GM19372 (cell line): ENCODE results near the gene ADAMTS17.

ENCODE experiments used
- ATAC-seq: cut with Tn5 transposase; IDR thresholded peaks from one replicate; pipeline ENCODE4 v1.9.1; 2021; ENCODE audit warnings: mild to moderate bottlenecking, low read depth, moderate library complexity; ENCODE audit not compliant: unreplicated experiment

Gene ADAMTS17

DNA sequence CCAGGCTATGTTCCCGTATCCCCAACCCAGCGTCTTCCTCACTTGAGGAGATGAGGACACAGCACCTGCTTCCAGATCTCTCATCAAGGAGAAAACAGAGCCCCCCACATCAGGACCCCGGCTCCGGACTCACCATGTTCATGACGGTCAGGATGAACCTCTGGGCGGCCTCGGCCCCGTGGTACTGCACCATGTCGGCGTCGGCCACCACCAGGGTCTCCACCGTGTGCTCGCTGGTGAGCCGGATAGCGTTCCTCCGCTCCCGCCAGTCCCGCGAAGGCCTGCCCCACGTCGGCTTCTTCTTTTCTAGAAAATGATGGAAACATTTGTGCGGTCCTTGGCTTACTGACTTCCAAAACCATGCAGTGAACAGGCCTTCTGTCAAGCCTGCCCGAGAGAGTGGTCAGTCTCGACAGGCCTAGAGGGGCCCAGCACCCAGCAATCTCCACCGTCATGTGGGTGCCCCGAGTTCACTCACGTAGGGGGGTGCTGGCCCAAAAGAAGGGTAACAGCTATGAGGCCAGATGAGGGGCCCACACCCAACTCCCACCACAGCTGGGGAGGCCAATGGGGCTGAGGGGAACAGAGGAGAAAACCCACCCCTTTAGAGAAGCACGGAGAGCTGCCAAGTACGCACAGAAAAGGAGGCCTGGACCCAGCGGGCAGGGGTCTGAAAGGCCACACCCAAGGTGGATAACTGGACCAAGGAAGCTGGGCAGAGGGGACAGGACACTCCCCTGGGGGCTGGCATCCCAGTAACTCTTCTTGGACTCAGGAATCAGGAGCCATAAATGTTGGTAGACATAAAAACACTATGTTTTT lies 60.5 kb downstream of the ADAMTS17 start:
- ATAC-seq, result no peak

DNA sequence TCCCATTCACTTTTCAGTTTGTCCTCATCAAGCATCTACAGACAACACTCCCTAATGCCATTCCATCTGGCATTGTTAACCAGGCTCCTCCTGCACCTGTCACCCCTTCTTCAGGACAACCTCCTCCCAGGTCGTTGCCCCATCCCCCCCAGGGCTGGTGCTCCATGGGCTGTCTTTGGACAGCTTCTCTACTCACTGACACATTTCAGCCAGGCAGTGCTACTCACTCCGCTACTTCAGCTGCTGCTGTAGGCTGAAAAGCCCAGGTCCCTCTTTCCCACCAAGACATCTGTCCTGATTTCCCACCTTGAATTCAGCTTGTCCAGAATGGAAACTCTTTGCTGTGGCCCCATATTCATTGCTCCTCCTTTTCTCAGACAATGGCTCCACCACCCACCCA lies 61.9 kb downstream of the ADAMTS17 start:
- no peak for ATAC-seq

DNA sequence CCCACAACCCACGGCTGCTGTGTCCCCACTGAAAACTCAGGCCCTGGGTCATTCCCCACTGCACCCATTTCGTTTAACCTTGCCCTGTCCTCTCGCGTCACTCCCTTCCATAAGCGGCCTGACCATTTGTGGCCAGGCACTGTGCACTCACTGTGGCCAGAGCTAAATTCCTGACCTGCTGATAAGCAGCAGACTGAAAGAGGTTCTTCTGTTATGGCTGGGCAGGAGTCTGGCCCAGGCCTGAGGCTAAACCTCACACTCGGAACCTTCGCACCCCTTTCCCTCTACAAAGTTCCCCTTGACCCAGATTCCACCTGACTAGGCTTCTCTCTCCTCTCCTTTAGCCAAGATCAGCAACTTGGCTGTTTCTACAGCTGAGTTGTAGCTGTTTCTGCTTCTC lies 62.3 kb downstream of the ADAMTS17 start:
- ATAC-seq, result no peak

DNA sequence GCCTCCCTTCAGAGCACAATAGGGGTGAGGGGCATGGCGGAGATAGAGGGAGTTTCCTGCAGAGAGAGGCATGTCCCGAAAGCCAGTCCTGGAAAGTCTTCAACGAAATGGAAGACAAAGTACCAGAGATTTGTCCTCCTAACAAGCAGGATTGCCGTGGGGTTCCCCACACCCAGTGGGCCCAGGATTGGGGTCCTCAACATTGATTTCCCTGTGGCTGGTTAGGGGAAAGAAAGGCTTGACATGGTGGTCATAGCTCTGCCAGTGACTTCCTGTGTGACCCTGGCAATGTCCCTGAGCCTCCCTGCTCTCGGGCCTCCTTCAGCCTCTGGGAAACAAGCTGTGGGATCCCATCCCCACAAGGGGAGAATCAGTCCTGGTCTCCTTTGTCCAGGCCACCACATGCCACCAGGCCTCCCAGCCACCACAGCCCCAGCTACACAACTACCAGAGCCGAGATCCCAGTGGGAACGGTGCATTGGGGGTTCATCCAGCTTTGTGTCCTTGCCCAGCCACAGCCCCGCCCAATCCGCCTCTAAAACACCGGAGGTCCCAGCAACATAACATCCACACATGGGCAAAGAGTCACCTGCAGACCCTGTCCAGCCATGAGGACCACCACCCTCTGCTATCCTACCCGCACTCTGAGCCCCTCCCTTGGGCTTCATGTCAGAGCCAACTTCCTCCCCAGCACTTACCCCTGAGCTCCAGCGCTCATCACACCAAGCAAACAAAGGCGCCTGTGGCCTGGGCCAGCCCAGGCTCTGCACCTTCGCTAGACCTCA lies 63.0 kb downstream of the ADAMTS17 start:
- no peak for ATAC-seq

DNA sequence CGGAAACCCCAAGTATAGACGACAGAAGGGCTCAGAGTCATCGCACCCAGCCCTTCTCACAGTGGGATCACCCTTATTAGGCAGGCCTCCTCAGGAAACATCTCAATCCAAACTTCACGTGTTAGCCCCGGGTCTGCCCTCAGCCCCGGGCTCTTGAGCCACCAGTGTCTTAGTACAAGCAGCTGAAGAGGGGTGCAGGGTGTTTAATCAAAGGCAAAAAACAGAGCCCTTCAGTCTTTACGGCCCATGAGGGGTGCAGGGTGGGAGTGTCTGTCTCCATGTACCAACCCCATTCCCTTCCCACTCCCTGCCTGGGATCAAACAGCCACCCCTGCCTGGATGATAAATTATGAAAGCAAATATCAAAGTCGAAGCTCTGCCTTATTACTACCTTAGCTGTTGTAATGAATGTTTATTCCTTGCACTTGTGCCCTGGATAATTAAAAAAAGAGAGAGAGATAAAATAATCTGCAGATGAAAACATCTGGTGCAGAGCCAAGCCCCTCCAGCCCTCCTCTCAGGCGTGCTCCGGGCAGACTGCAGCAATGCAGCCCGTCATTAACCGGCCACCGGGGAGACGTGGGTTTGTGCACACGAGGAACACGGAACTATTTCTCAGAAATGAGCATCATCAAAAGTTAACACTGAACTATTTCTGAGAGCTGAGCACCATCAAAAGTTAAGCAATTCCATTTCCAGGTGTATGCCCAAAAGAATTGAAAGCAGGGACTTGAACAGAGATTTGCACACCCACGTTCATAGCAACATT lies 64.5 kb downstream of the ADAMTS17 start:
- no peak for ATAC-seq

DNA sequence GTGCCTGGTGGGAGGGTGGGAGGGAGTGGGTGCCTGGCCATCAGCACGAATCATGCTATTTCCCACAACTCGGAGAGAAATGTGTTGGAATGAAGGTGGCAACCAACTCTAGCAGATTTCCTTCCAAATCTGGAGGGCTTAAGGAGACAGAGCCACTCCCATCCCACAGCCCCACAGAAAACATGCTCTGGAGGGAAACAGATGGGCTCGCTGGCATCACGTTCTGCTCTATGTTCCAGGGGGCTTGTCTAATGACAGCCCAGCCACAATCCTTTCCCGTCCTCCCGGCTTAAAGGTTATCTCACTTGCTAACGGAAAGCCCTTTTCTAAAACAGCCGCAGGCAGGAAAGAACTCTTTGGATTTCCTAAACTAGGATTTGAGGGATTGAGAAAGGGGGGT lies 65.3 kb downstream of the ADAMTS17 start:
- ATAC-seq, result no peak

DNA sequence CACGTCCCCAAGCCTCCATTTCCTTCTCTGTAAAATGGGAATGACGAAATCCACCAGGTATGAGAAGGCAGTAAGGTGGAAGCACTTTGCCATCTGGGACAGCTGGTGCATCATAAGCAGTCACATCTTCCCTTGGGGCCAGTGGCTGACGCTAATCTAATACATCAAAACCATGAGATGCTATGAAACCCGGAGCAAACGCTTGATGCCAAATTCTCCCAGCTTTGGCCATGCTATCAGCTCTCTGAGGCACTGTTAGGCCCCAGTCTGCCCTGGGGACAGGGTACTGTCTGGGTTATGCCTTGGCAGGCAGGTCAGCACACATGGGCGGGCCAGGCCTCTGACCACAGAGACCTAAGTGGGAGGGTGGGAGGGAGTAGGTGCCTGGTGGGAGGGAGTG lies 66.1 kb downstream of the ADAMTS17 start:
- ATAC-seq, result no peak

DNA sequence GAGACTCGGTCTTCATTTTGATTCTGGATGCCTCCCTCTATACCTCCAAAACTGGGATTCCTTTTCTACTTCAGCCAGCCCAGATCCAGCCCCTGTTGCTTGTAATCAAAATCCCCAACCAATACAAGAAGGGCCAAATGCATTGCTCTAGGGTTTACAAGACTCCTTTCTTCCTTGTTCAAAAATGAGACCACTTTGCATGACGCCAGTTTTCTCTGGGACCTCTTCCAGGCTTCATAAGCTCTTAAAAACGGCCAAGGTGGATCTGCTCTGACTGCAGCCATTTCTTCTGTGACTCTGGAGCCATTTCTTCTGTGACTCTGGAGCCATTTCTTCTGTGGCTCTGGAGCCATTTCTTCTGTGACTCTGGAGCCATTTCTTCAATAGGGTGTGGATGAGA lies 71.9 kb downstream of the ADAMTS17 start:
- ATAC-seq, result no peak

DNA sequence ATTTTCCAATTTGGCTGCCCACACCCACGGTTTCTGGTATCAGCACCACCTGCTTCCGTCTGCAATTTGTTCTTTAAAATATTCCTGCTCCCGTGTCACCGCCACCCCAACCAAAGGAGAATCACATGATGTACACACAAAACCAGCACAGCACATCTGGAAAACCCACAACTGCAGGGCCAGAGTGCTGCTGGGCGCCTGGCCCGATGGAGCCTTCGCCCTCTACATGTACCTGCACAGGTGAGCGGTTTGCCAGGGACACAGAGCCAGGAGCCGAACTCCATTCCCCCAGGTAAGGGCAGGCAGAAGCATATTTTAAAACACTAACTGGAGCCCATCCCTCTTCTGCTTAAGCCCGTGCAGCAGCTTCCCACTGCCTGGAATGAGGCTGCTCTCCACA lies 75.6 kb downstream of the ADAMTS17 start:
- no peak for ATAC-seq

DNA sequence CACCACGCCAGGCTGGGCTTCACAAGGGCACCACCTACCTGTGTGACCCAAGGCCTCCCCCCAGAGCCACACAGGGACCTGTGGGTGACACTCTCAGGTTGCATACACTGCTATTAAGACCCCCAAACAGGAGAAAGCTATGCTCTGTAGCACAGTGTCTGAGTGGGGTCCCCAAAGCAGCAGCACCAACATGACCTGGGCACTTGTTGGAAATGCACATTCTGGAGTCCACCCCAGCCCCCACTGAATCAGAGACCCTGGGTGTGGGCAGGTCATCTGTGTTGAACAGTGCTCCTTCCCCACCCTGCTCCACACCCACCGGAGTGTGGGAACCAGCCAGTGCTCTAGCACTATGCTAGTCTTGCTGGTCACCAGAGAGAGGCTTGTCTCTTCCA lies 76.1 kb downstream of the ADAMTS17 start:
- ATAC-seq, result no peak

DNA sequence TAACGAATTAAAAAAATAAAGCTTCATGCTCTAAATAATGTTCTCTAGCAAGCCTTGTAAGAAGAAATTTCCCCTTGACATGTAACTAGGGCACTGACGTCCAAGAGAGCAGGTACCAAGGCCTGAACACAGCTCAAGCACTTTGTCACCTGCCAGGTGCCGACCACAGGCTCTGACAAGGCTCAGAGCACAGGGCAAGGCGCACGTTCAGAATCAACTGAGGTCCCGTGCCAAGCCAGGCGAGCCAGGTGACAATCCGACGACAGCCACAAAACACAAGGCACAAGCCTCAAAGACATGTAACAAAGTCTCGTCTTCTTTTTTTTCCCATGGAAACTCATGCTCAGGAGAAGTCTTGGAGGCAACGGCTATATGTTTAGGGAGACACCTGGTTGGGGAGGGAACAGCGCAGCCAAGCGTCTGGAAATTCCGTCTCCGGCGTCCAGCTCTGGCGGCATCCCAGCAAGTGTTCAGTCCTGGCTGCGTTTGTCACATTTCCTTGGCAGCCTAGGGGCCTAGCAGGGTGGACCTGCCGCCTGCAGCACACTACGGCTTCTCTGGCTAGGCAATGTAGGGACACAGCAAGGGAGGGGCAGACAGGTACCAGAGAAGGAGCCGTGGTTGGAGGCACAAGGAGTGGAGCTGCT lies 76.7 kb downstream of the ADAMTS17 start:
- ATAC-seq, result no peak

DNA sequence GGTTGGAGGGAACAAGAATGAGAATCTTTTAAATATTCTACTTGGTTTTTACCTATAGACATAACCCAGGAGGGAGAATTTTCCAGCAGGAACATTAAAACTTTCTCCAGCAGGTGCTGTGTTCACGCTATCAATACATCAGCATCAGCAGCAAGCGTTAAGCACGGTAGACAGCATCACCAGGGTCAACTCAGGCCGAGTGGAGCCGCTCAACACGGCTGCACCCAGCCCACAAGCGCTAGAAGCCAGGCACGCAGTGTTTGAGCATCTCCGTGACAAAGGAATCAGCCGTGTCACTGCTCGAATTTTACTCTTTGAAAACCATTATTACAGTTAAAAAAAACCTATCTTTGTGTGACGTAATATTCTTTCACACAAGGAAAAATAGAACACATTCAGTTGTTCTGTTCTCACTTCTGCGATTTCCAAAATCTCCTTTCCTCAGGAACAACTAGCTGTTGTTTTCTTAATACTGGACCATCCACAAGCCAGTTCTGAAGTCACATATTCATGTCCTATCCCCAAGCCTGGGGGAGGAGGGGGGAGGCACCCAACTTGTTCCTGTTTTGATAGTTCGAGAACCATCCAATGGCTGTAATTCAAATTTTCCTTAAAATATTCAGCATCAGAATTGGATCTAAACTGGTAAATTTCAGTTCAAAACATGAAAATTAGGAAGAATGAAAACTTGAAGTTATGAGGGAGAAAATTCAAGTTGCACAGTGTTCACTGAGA lies 77.9 kb downstream of the ADAMTS17 start:
- no peak for ATAC-seq

DNA sequence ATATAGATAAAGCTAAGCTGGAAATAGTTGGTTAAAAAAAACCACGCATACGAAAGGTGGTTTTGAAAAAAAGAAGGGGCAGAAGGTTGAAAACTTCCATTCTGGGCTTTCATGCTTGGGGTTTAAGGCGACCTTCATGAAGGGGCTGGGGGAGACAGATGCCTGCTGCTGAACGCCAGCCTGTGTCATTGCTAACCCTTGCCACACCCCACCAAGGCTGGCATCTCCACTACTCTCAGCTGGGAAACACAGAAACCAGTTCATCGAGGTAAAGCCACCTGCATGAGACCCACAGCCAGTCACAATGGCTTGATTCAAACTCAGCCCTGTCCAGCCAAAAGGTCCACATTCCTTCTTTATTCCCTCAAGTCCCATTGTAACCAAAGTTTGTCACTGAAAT lies 78.7 kb downstream of the ADAMTS17 start:
- no peak for ATAC-seq

DNA sequence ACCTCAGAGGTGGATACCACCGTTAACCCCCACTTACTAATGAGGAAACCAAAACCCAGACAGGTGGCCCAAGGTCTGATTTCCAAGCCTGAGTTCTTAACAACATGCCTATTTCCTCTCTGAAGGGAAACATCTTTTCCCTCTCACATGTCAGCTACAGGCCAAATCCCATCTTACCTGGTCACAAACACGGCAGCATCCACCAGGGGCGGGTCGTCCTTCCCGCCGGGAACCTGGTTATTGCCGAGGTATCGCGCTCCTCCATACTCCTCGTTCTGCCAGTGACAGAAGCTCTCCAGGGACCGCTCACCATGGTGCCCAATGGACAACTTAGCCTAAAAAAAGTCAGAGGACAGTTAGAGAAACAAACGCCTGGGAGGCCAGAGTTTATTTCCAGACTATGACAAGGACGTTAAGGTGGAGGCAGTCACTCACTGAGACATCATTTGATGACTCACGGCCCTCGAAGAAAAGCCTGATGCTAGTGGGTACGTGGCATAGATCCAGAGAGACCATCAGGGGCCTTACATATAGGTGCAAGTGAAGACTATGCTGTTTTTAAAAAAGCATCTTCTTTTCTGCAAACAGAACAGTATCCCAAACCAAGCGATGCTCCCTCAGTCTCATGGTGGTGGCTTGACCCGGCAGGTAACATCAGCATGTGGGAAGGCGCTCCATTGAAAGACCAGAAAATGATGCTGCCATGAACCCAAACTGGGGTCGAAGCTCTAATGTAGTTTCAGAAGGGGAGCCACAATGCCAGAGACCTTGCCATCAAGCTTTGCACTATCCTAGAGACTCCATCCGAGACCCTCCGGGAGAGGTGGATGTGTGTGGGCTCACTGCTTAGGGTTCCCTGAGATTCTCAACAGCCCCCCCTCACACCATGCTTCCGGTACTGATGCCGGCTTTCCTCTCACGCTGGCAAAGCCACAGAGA lies 80.2 kb downstream of the ADAMTS17 start:
- ATAC-seq, result no peak

DNA sequence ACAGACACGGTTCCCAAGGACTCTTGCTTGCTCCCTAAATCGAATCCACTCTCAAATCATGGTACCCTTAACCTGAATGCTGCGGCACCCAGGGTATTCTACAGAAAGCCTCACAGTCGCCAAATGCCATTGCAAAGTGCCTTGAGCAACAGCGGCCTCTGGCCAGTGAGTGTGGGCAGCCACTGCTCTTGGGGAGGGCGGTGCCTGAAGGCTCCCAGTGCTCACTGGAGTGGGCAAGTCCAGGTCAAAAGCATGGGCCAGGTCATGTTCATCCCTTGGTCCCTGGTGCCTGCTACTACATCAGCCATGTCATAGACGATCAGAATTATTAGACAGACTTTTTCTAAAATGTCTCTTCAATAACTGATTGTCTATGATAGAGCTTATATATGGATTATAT lies 82.5 kb downstream of the ADAMTS17 start:
- ATAC-seq, result no peak

DNA sequence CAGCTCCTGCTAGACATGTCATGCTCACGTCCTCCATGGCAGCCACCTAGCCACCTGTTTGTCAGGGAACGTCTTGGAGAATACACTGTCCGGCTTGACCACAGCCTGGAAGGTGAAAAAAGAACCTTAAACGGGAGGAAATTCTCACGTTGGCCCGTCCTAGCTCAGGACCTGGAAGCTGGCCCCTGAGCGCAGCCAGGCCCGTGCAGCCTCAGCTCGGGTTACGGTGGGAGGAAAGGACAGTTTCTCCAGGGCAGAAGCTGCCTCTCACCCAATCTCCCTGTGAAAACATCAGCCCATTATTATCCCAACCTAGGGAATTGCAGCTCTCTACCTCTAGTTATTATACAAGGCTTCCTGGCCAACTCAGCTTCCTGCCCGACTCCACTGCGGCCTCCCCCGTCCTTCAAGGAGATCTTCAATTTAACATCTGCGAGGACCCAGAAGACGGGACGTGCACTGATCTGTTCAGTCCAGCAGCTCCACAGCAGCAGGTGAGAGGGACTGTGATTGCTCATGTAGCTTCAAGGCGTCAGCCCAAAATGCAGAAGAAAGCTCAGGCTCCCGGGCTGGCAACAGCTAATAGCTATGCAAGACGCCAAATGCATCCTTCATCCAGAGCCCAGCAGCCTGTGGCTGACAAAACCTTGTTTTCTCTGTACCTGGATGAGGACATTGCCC lies 84.7 kb downstream of the ADAMTS17 start:
- ATAC-seq, result no peak

DNA sequence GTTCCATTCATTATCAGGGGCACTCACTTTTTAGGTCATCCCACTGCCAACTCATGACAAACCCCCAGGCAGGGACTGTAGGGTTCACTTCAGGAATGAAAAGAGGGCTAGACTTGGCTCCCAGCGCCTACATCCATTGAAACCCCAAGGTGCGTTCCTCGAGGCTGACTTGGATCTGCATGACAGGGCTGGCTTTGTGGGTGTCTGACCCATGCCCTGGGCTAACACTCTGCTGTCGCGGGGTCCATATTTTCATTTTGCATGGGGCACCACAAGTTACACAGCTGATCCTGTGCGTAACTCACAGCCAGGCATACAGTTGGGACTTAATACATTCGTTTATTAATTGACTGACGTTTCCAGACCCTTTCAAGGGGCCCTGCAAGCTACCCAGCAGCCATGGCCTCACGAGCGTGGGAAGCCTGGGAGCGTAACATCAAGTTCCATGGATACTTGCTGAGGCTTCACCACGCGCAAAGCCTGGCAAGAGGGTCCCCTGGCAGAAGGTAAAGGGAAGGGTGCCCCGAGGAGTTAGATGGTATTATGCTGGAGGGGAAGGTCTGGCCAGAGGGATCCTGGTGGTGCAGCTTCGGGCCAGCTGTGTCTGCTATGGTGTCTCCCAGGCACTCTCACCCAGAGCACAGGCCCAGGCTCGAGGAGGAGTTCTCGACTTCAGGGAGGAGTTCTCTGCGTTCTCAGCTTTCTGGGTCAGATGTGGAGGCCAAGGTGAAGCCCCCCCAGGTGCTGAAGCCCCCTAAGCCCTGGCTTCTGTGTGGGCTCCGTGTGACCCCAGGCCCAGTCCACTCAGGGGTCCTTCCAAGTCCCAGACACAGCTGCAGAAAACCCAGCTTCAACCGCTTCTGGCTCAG lies 85.4 kb downstream of the ADAMTS17 start:
- ATAC-seq, result no peak
